ENCODE measurements around the gene EEF2. TPM values are rescaled to one million over a fixed set of nuclear protein-coding genes. Genes with fewer than 3 reads are reported as not detected.
"Not testable (repeated sequence)": the region's sequence is repeated elsewhere in the genome, so short reads cannot be mapped to it uniquely, and the experiment has no call there.

The EEF2 gene
- total RNA-seq, 8 experiments from 2014 or later: 3,034 to 7,601 (median 4,897) TPM

GRCh38 chr19:4012092-4012974 lies 27.1 kb upstream of the EEF2 start:
- no peak overlapping the region for H3K4me3 ChIP-seq
- in situ Hi-C loops (cut with MboI; ENCODE audit: low pct_unique_long_range_greater_than_20kb in 2 of 9, low sequenced_read_pairs in 9 of 9, unreplicated experiment in 9 of 9): no loop called here
- H3K27ac ChIP-seq: no peak overlapping the region
- peaks cover 29 to 47% of the 10 kb centered on the region in 2 donors for H3K4me1 ChIP-seq (replicated peaks in 1 of 2)
- 40 to 100% (median 90%) methylated on average over 1 to 10 of the region's 27 CpGs; no CpG with 5 or more reads in 3 of the 10 experiments for WGBS, 10 experiments
- ATAC-seq (replicated peaks in 6 of 8): no peak

GRCh38 chr19:4011430-4011829 lies 26.2 kb upstream of the EEF2 start:
- H3K4me3 ChIP-seq; in situ Hi-C loops (cut with MboI; ENCODE audit: low pct_unique_long_range_greater_than_20kb in 2 of 9, low sequenced_read_pairs in 9 of 9, unreplicated experiment in 9 of 9): not testable (repeated sequence)
- H3K4me1 ChIP-seq (replicated peaks in 1 of 2): peaks cover 31 to 45% of the 10 kb centered on the region in 2 donors

GRCh38 chr19:4010808-4011110 lies 25.5 kb upstream of the EEF2 start:
- in situ Hi-C loops (cut with MboI; ENCODE audit: low pct_unique_long_range_greater_than_20kb in 2 of 9, low sequenced_read_pairs in 9 of 9, unreplicated experiment in 9 of 9): no loop called here
- peaks cover 28 to 38% of the 10 kb centered on the region in 2 donors for H3K4me1 ChIP-seq (replicated peaks in 1 of 2)
- no peak overlapping the region for H3K27ac ChIP-seq
- no peak for ATAC-seq (replicated peaks in 6 of 8)
- no peak overlapping the region for H3K4me3 ChIP-seq
- 40 to 80% (median 45%) methylated on average over 1 to 5 of the region's 14 CpGs; no CpG with 5 or more reads in 7 of the 10 experiments for whole genome bisulfite sequencing, 10 experiments

More at GRCh38 chr19:4011430-4011829, 26.2 kb upstream of the EEF2 start:
- H3K27ac ChIP-seq; ATAC-seq (replicated peaks in 6 of 8): not testable (repeated sequence)
- no CpG with 5 or more reads among the region's 6 CpGs for WGBS, 10 experiments

- Histone ChIP-seq H3K4me3 (peak overlapping the region in 2 of 5 donors; percentile 21 to 99), H3K27ac (no peak overlapping the region), H3K4me1 (replicated peaks in 1 of 2) (peaks cover 24 to 35% of the 10 kb centered on the region in 2 donors)
- 40 to 64% (median 50%) methylated on average over 1 to 7 of the region's 24 CpGs; no CpG with 5 or more reads in 4 of the 10 experiments for WGBS, 10 experiments
- in situ Hi-C loops (cut with MboI; ENCODE audit: low pct_unique_long_range_greater_than_20kb in 2 of 9, low sequenced_read_pairs in 9 of 9, unreplicated experiment in 9 of 9): no loop called here
- ATAC-seq (replicated peaks in 6 of 8): no peak
Measured at GRCh38 chr19:4009990-4010807, 24.9 kb upstream of the EEF2 start.

GRCh38 chr19:4007836-4008539 lies 22.7 kb upstream of the EEF2 start:
- WGBS, 10 experiments: 0% methylated on average over 1 to 4 of the region's 55 CpGs; no CpG with 5 or more reads in 5 of the 10 experiments
- Histone ChIP-seq H3K4me1 (replicated peaks in 1 of 2) (peaks cover 21 to 24% of the 10 kb centered on the region in 2 donors), H3K27ac (peak overlapping the region; percentile 82 to 88), H3K4me3 (peak overlapping the region; percentile 73 to 99 (median 90))
- in situ Hi-C loops (cut with MboI; ENCODE audit: low pct_unique_long_range_greater_than_20kb in 2 of 9, low sequenced_read_pairs in 9 of 9, unreplicated experiment in 9 of 9): no loop called here
- peak in 4 of 8 experiments; percentile 2 to 7 (median 7) for ATAC-seq (replicated peaks in 6 of 8)

- Histone ChIP-seq H3K4me3 (peak within 1 kb of the TSS; percentile 73 to 99 (median 90)), H3K4me1 (replicated peaks in 1 of 2) (peaks cover 21 to 24% of the 10 kb centered on the region in 2 donors), H3K27ac (peak within 1 kb of the TSS; percentile 89 to 94)
- peak; percentile 85 to 94 (median 94) for ATAC-seq (replicated peaks in 6 of 8)
- WGBS, 10 experiments: 0 to 1% (median 0%) methylated on average over 1 to 16 of the region's 91 CpGs; no CpG with 5 or more reads in 6 of the 10 experiments
- in situ Hi-C loops (cut with MboI; ENCODE audit: low pct_unique_long_range_greater_than_20kb in 2 of 9, low sequenced_read_pairs in 9 of 9, unreplicated experiment in 9 of 9): no loop called here
Measured at GRCh38 chr19:4007021-4007835, 22.0 kb upstream of the EEF2 start, which contains the start of gene PIAS4. TSS of gene PIAS4 (plus strand) at chr19:4007736. CDS start at chr19:4007761, 25 bp downstream.

- H3K4me3 ChIP-seq; in situ Hi-C loops (cut with MboI; ENCODE audit: low pct_unique_long_range_greater_than_20kb in 2 of 9, low sequenced_read_pairs in 9 of 9, unreplicated experiment in 9 of 9); ATAC-seq (replicated peaks in 6 of 8); H3K27ac ChIP-seq: not testable (repeated sequence)
- H3K4me1 ChIP-seq (replicated peaks in 1 of 2): peaks cover 20 to 21% of the 10 kb centered on the region in 2 donors
- 92 to 100% (median 97%) methylated on average over 1 to 6 of the region's 9 CpGs for WGBS, 10 experiments
Measured at GRCh38 chr19:4005436-4005835, 20.2 kb upstream of the EEF2 start.

- ATAC-seq (replicated peaks in 6 of 8); H3K4me3 ChIP-seq; H3K27ac ChIP-seq; in situ Hi-C loops (cut with MboI; ENCODE audit: low pct_unique_long_range_greater_than_20kb in 2 of 9, low sequenced_read_pairs in 9 of 9, unreplicated experiment in 9 of 9); H3K4me1 ChIP-seq (replicated peaks in 1 of 2): not testable (repeated sequence)
- 53 to 100% (median 88%) methylated on average over 1 to 4 of the region's 5 CpGs; no CpG with 5 or more reads in 3 of the 10 experiments for WGBS, 10 experiments
Measured at GRCh38 chr19:4000798-4001197, 15.5 kb upstream of the EEF2 start.

GRCh38 chr19:3998667-3999412 lies 13.6 kb upstream of the EEF2 start:
- H3K27ac ChIP-seq; H3K4me1 ChIP-seq (replicated peaks in 1 of 2); H3K4me3 ChIP-seq; ATAC-seq (replicated peaks in 6 of 8); in situ Hi-C loops (cut with MboI; ENCODE audit: low pct_unique_long_range_greater_than_20kb in 2 of 9, low sequenced_read_pairs in 9 of 9, unreplicated experiment in 9 of 9): not testable (repeated sequence)
- 0 to 100% (median 79%) methylated on average over 1 to 5 of the region's 29 CpGs; no CpG with 5 or more reads in 3 of the 10 experiments for WGBS, 10 experiments

GRCh38 chr19:3995607-3996006 lies 10.3 kb upstream of the EEF2 start:
- 10 to 100% (median 82%) methylated on average over 1 to 6 of the region's 6 CpGs; no CpG with 5 or more reads in 1 of the 10 experiments for WGBS, 10 experiments

GRCh38 chr19:3990815-3991117 lies 5.5 kb upstream of the EEF2 start:
- 60 to 100% (median 84%) methylated on average over 1 to 3 of the region's 3 CpGs for WGBS, 10 experiments
- no peak overlapping the region for H3K27ac ChIP-seq
- ATAC-seq (replicated peaks in 6 of 8): no peak
- H3K4me1 ChIP-seq (replicated peaks in 1 of 2): peaks cover 0 to 6% of the 10 kb centered on the region in 2 donors
- no peak overlapping the region for H3K4me3 ChIP-seq
- in situ Hi-C loops (cut with MboI; ENCODE audit: low pct_unique_long_range_greater_than_20kb in 2 of 9, low sequenced_read_pairs in 9 of 9, unreplicated experiment in 9 of 9): no loop called here

More at GRCh38 chr19:3995607-3996006, 10.3 kb upstream of the EEF2 start:
- in situ Hi-C loops (cut with MboI; ENCODE audit: low pct_unique_long_range_greater_than_20kb in 2 of 9, low sequenced_read_pairs in 9 of 9, unreplicated experiment in 9 of 9): no loop called here
- Histone ChIP-seq H3K4me1 (replicated peaks in 1 of 2) (no peaks in the 10 kb centered on the region), H3K27ac (no peak overlapping the region), H3K4me3 (no peak overlapping the region)
- ATAC-seq (replicated peaks in 6 of 8): peak in 3 of 8 experiments; percentile 19 to 79 (median 46)
